AG04449 (cell line): ENCODE results near the gene ZNF385A.
A peak's percentile ranks its signal among the peaks of the same experiment; 100 is the strongest.

Experiments
- CTCF ChIA-PET: fragments of 350-600 bp; formaldehyde crosslinking; extraction: SDS; loops from one replicate; lab custom pipeline; 2021; ENCODE audit warnings: antibody characterized with exemption; lab: Yijun Ruan, JAX
- POLR2A ChIA-PET: fragments of 400-600, 350-600 bp; formaldehyde crosslinking; extraction: SDS; loops from one replicate; lab custom pipeline; 2020; ENCODE audit warnings: antibody characterized with exemption, inconsistent platforms; lab: Yijun Ruan, JAX
- DNase-seq: peaks from one replicate; pipeline ENCODE4 v3.0.0-alpha.2; 2010; ENCODE audit warnings: low read depth, low spot score
- H3K4me3 ChIP-seq: 2 replicates; pipeline ENCODE4 v1.5.1; 2011; ENCODE audit warnings: low read depth, mild to moderate bottlenecking, control low read depth, low read length
- TF ChIP-seq, protein P1 (sequence below): IDR thresholded peaks from one replicate; pipeline ENCODE4 v1.5.1; 2011; ENCODE audit warnings: mild to moderate bottlenecking, moderate library complexity, low read length, control low read depth, inconsistent platforms; ENCODE audit not compliant: insufficient read depth; ENCODE audit errors: missing control alignments

Gene ZNF385A

DNA sequence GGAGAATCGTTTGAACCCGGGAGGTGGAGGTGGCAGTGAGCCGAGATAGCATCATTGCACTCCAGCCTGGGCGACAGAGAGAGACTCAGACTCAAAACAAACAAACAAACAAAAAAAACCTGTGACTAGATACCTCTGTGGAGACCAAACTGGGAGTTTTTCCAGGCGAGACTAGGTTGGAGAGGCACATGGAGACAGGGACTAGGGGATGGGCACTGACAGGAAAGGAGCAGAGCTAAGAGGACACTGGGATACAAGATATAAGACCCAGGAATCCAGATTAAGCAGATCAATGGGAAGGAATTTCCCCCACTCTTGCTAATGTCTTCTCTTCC lies 39.2 kb upstream of the ZNF385A start:
- H3K4me3 ChIP-seq, result no peak overlapping the region
- ChIA-PET POLR2A (no interaction called here), CTCF (interaction anchor here (1.4 to 28.0 kb wide), 5 partner anchors 8 to 43 kb away, joined by 3 to 940 read pairs (median 116); no protein-coding TSS in a partner anchor)
- TF ChIP-seq, protein P1, sequence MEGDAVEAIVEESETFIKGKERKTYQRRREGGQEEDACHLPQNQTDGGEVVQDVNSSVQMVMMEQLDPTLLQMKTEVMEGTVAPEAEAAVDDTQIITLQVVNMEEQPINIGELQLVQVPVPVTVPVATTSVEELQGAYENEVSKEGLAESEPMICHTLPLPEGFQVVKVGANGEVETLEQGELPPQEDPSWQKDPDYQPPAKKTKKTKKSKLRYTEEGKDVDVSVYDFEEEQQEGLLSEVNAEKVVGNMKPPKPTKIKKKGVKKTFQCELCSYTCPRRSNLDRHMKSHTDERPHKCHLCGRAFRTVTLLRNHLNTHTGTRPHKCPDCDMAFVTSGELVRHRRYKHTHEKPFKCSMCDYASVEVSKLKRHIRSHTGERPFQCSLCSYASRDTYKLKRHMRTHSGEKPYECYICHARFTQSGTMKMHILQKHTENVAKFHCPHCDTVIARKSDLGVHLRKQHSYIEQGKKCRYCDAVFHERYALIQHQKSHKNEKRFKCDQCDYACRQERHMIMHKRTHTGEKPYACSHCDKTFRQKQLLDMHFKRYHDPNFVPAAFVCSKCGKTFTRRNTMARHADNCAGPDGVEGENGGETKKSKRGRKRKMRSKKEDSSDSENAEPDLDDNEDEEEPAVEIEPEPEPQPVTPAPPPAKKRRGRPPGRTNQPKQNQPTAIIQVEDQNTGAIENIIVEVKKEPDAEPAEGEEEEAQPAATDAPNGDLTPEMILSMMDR, result no peak
- no peak for DNase-seq

DNA sequence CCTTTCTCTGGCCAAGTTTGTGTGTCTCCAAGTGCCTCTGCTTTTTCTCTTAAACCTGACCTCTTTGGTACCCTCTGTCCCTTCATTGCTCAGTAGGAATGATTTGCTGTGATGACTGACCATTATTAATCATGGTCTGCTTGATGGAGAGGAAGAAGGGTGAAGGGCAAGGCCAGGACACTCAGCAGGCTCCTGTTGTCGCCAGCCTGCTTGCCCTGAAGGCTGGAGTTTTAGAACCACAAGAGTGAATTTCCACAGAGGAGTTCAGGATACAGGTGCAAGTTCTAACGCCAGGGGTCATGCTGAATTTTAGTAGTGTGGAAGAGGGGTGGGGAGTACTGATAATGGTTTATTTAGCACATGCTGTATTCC lies 37.3 kb upstream of the ZNF385A start:
- CTCF ChIA-PET, result interaction anchor here (1.0 to 14.7 kb wide), 4 partner anchors 17 to 51 kb away, joined by 4 to 501 read pairs (median 72); no protein-coding TSS in a partner anchor
- DNase-seq, result no peak
- TF ChIP-seq, protein P1, result no peak
- H3K4me3 ChIP-seq, result no peak overlapping the region
- POLR2A ChIA-PET, result no interaction called here

DNA sequence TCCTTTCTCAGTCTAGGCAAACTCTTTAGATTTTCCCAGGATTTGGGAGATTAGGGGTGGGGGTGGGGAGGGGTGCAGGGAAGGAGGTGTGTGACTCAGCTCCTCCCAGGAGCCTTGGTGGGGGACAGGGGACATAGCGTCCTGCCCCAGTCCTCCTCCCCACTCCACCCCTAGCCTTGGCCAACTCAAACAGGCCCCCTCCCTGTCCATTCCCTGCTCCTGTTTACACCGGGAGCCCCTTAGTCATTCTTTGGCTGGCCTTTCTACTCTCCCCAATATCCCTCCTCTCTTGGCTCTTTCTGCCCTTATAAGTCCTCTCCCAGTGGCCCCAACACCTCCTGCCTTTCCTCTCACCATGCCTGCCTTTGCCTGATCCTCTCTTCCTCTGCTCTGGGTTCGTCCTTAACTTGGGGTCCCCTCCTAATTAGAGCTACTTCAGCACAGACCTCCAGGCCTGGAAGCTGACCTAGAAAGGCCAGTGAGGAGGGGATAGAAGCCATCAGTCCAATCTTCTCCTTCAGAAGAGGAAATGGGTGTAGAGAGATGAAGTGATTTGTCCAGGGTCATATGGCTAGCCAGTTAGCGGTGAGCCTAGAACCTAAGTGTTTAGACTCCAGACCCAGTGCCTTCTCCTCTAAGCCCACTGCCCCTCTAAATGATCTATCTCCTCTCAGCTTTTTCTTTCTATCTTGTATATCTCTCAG lies 36.8 kb upstream of the ZNF385A start:
- TF ChIP-seq, protein P1, result no peak
- POLR2A ChIA-PET, result interaction anchor here (0.7 to 1.0 kb wide), 2 partner anchors 10 kb away, joined by 3 to 4 read pairs; no protein-coding TSS in a partner anchor

DNA sequence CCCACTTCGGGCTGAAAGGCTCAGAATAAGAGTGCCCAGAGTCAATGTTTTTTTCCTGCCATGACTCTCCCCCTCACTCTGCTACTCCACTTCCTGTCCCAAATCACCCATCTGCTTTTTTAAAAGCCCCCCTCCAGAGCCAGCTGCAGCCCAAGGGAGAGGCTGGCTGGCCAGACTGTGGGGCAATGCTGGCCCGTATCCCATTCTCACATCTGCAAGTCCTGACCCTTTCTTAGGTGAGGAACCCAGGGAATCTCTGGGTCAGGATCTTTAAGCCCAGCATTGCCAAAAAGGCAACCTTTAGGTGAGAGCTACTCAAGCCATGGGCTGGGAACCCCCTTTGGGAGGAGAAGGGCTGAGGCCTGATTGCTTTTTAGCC lies 36.2 kb upstream of the ZNF385A start:
- TF ChIP-seq, protein P1, result no peak
- ChIA-PET CTCF (interaction anchor here (1.0 to 14.7 kb wide), 9 partner anchors 8 to 204 kb away, joined by 3 to 501 read pairs (median 5); no protein-coding TSS in a partner anchor), POLR2A (interaction anchor here (0.7 to 1.0 kb wide), 2 partner anchors 10 to 11 kb away, joined by 3 to 4 read pairs; no protein-coding TSS in a partner anchor)
- no peak for DNase-seq
- no peak overlapping the region for H3K4me3 ChIP-seq

More for the DNA sequence above, 36.8 kb upstream of the ZNF385A start:
- no peak for DNase-seq
- CTCF ChIA-PET, result interaction anchor here (1.0 to 14.7 kb wide), 8 partner anchors 8 to 205 kb away, joined by 3 to 501 read pairs (median 4); no protein-coding TSS in a partner anchor
- no peak overlapping the region for H3K4me3 ChIP-seq

DNA sequence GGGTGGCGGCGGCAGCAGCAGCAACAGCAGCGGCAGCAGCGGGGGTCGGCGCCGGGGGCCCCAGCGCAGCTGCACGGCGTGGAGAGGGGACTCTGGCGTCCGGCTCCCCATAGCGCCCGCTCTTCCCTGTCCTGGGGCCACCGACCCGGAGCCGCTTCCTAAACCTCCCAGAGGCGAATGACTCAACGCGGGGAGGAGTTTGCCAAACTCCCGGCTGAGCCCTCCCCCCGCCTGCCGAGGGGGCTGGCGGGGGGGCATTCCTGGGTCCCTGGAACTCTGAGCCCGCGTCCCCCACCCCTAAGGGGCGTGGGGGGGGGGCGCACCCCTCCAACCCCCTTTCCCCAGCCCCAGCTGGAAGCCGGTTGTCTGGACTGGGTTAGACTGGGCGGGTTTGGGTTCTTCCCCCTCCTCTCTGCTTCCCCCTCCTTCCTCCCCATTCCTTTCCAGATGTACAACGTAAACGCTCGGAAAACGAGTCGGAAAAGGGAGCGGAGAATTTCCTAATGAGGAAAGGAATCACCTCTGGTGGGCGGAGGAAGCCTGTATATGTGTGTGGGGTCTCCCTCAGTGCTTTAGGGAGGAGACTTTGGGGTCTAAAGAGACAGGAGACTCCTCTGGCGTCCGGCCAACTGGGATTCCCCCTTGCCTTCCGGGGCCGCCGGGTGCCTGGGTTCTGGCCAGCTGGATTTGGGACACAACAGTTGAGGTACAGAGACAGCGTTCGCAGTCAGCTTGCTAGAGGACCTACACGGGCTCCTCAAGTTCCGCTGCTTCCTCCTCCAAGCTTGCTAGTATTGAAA lies 34.8 kb upstream of the ZNF385A start, which contains the start of gene ITGA5:
Gene ITGA5 (minus strand): TSS at position 179 of the 800 bp plus-strand sequence. CDS start 68 bp downstream, at position 111.
- POLR2A ChIA-PET, result interaction anchor here (1.6 to 2.3 kb wide), 2 partner anchors 10 to 20 kb away, joined by 5 to 6 read pairs; no protein-coding TSS in a partner anchor
- CTCF ChIA-PET, result interaction anchor here (1.2 to 14.7 kb wide), 6 partner anchors 9 to 49 kb away, joined by 3 to 501 read pairs (median 37); no protein-coding TSS in a partner anchor
- no peak for DNase-seq
- TF ChIP-seq, protein P1, result no peak
- peak within 1 kb of the TSS; percentile 87 for H3K4me3 ChIP-seq
